ENCODE results near the gene RAD51AP1. TPM values are rescaled to one million over a fixed set of nuclear protein-coding genes. Genes with fewer than 3 reads are reported as not detected.

RAD51AP1 gene
- polyA plus RNA-seq, 2 of the 4 experiments (the other 2 are of a cell fraction): 30.6 to 56.7 TPM

DNA sequence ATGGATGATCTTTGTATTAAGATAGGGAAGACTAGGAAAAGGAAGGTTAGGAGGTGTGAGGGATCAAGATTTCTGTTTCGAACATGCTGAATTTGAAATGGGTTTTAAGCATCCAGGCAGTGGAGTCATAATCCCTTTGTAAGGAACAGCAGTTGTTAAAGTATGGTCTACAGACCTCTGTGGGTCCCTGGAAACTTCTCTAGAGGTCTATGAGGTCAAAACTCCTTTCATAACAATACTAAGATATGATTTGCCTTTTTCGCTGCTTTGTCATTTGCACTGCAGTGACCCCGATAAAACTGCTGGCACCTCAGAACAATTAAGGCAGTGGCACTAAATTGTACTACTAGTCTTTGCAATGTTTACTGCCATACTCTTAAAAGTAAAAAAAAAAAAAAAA, 1.5 kb downstream of the RAD51AP1 start:
- TF ChIP-seq, protein P1, sequence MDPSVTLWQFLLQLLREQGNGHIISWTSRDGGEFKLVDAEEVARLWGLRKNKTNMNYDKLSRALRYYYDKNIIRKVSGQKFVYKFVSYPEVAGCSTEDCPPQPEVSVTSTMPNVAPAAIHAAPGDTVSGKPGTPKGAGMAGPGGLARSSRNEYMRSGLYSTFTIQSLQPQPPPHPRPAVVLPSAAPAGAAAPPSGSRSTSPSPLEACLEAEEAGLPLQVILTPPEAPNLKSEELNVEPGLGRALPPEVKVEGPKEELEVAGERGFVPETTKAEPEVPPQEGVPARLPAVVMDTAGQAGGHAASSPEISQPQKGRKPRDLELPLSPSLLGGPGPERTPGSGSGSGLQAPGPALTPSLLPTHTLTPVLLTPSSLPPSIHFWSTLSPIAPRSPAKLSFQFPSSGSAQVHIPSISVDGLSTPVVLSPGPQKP (IDR thresholded peaks at IDR 0.05; ENCODE audit: low read depth, low read length): no peak
- TF ChIP-seq JUN (IDR thresholded peaks at IDR 0.05) (no peak), RCOR1 (IDR thresholded peaks at IDR 0.05; ENCODE audit: low read depth, low read length) (no peak), HEYL (CRISPR knock-in tag; IDR thresholded peaks at IDR 0.05) (no peak), RARB (CRISPR knock-in tag; IDR thresholded peaks at IDR 0.05) (no peak), FOSB (CRISPR knock-in tag; IDR thresholded peaks at IDR 0.05) (no peak), SREBF2 (IDR thresholded peaks at IDR 0.05) (no peak), EHF (CRISPR knock-in tag; IDR thresholded peaks at IDR 0.05) (no peak), HOXB13 (CRISPR knock-in tag; IDR thresholded peaks at IDR 0.05; ENCODE audit: low read depth) (no peak), KDM5A (IDR thresholded peaks at IDR 0.05) (no peak), PHF8 (IDR thresholded peaks at IDR 0.05; ENCODE audit: borderline replicate concordance, low read depth) (no peak), JUNB (IDR thresholded peaks at IDR 0.05) (no peak), POLR2A (IDR thresholded peaks at IDR 0.05; ENCODE audit: low read length) (no peak), CBX8 (IDR thresholded peaks at IDR 0.05) (no peak)
- TF ChIP-seq, protein P2, sequence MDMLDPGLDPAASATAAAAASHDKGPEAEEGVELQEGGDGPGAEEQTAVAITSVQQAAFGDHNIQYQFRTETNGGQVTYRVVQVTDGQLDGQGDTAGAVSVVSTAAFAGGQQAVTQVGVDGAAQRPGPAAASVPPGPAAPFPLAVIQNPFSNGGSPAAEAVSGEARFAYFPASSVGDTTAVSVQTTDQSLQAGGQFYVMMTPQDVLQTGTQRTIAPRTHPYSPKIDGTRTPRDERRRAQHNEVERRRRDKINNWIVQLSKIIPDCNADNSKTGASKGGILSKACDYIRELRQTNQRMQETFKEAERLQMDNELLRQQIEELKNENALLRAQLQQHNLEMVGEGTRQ (IDR thresholded peaks at IDR 0.05): no peak
- TF ChIP-seq, protein P3, sequence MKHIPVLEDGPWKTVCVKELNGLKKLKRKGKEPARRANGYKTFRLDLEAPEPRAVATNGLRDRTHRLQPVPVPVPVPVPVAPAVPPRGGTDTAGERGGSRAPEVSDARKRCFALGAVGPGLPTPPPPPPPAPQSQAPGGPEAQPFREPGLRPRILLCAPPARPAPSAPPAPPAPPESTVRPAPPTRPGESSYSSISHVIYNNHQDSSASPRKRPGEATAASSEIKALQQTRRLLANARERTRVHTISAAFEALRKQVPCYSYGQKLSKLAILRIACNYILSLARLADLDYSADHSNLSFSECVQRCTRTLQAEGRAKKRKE (CRISPR knock-in tag; IDR thresholded peaks at IDR 0.05; ENCODE audit: low read depth): no peak
- TF ChIP-seq, protein P4, sequence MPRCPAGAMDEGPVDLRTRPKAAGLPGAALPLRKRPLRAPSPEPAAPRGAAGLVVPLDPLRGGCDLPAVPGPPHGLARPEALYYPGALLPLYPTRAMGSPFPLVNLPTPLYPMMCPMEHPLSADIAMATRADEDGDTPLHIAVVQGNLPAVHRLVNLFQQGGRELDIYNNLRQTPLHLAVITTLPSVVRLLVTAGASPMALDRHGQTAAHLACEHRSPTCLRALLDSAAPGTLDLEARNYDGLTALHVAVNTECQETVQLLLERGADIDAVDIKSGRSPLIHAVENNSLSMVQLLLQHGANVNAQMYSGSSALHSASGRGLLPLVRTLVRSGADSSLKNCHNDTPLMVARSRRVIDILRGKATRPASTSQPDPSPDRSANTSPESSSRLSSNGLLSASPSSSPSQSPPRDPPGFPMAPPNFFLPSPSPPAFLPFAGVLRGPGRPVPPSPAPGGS (IDR thresholded peaks at IDR 0.05): no peak
- TF ChIP-seq, protein P5, sequence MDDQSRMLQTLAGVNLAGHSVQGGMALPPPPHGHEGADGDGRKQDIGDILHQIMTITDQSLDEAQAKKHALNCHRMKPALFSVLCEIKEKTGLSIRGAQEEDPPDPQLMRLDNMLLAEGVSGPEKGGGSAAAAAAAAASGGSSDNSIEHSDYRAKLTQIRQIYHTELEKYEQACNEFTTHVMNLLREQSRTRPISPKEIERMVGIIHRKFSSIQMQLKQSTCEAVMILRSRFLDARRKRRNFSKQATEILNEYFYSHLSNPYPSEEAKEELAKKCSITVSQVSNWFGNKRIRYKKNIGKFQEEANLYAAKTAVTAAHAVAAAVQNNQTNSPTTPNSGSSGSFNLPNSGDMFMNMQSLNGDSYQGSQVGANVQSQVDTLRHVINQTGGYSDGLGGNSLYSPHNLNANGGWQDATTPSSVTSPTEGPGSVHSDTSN (IDR thresholded peaks at IDR 0.05): no peak
- TF ChIP-seq, protein P6, sequence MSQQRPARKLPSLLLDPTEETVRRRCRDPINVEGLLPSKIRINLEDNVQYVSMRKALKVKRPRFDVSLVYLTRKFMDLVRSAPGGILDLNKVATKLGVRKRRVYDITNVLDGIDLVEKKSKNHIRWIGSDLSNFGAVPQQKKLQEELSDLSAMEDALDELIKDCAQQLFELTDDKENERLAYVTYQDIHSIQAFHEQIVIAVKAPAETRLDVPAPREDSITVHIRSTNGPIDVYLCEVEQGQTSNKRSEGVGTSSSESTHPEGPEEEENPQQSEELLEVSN (IDR thresholded peaks at IDR 0.05; ENCODE audit: borderline replicate concordance, low read depth): no peak
- ATAC-seq: no peak
- WGBS (ENCODE audit: missing lambda C conversion rate): 86% methylated on average over 3 of the region's 3 CpGs
- no peak for DNase-seq (ENCODE audit: low read depth in 1 of 2, low spot score in 1 of 2)
- Histone ChIP-seq H3K4me1 (peaks cover 16% of the 10 kb centered on the region), H3K9me3 (no peaks in the 10 kb centered on the region), H3K27ac (no peak overlapping the region), H3K4me3 (peak overlapping the region; percentile 68; the same call in 1 of the 3 replicates), H3K4me2 (peak overlapping the region; percentile 88)
- ChIA-PET POLR2A (no interaction called here), CTCF (interaction anchor here (1.0 kb wide), 2 partner anchors 13 to 236 kb away, joined by 3 to 5 read pairs; no protein-coding TSS in a partner anchor)
- FAIRE-seq: no peak

DNA sequence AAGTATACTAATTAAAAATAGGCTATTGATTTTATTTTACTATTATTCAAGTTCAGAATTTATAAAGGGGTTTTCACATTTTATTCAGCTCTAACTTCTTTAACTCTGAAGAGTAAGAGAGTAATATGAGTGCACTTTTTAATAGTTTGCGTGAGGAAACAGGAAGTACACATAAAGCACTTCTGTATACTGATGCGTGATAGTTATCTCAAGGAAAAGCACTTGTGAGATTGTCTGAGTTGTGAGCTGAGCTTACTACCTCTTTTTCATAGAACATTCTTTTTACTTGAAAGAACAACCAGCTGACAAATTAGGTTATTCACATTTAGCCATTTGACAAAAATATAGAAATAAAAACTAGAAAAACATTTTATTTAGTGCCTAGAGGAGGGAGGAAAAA, 1.9 kb downstream of the RAD51AP1 start:
- H3K4me3 ChIP-seq: no peak overlapping the region
- H3K4me2 ChIP-seq: peak overlapping the region; percentile 88; the same call in 2 of the 3 replicates
- CTCF ChIA-PET: interaction anchor here (1.0 to 1.5 kb wide), 3 partner anchors 14 to 236 kb away, joined by 3 to 5 read pairs (median 3); no protein-coding TSS in a partner anchor
- ATAC-seq: no peak
- FAIRE-seq: no peak
- H3K4me1 ChIP-seq: peaks cover 16% of the 10 kb centered on the region
- no peak overlapping the region for H3K27ac ChIP-seq
- POLR2A ChIA-PET: no interaction called here
- DNase-seq (ENCODE audit: low read depth in 1 of 2, low spot score in 1 of 2): no peak
- 93% methylated on average over 2 of the region's 2 CpGs for WGBS (ENCODE audit: missing lambda C conversion rate)
- H3K9me3 ChIP-seq: no peaks in the 10 kb centered on the region
- TF ChIP-seq EHMT2 (IDR thresholded peaks at IDR 0.05; ENCODE audit: low read depth): no peak
- TF ChIP-seq RFX5 (IDR thresholded peaks at IDR 0.05): no peak
- no peak for TF ChIP-seq TP53 (CRISPR knock-in tag; IDR thresholded peaks at IDR 0.05)
- no peak for TF ChIP-seq JUNB (IDR thresholded peaks at IDR 0.05)
- TF ChIP-seq, protein P4 (IDR thresholded peaks at IDR 0.05): no peak
- TF ChIP-seq, protein P3 (CRISPR knock-in tag; IDR thresholded peaks at IDR 0.05; ENCODE audit: low read depth): no peak
- no peak for TF ChIP-seq RAD21 (conservative IDR thresholded peaks at IDR 0.05 in 1 of 2, IDR thresholded peaks at IDR 0.05 in 1 of 2)
- no peak for TF ChIP-seq HES2 (IDR thresholded peaks at IDR 0.05)
- no peak for TF ChIP-seq NFE2L2 (conservative IDR thresholded peaks at IDR 0.05; ENCODE audit: low read length)
- TF ChIP-seq HOXA7 (CRISPR knock-in tag; IDR thresholded peaks at IDR 0.05): no peak
- no peak for TF ChIP-seq MAZ (IDR thresholded peaks at IDR 0.05; ENCODE audit: borderline replicate concordance, low read depth, low read length)
- no peak for TF ChIP-seq HOXB13 (CRISPR knock-in tag; IDR thresholded peaks at IDR 0.05; ENCODE audit: low read depth)
- TF ChIP-seq BHLHE40 (IDR thresholded peaks at IDR 0.05; ENCODE audit: low read depth, low read length): no peak
- no peak for TF ChIP-seq FOSB (CRISPR knock-in tag; IDR thresholded peaks at IDR 0.05)

Measured in A549 (cell line).